Measurements from ENCODE around the gene LINC00237. TPM values are rescaled to one million over a fixed set of nuclear protein-coding genes. Genes with fewer than 3 reads are reported as not detected.

The LINC00237 gene
- total and polyA plus RNA-seq, 9 of the 15 experiments (the other 6 are each of a cell fraction or from before 2014, with no cell fraction given), result not detected

- TF ChIP-seq, protein P1, sequence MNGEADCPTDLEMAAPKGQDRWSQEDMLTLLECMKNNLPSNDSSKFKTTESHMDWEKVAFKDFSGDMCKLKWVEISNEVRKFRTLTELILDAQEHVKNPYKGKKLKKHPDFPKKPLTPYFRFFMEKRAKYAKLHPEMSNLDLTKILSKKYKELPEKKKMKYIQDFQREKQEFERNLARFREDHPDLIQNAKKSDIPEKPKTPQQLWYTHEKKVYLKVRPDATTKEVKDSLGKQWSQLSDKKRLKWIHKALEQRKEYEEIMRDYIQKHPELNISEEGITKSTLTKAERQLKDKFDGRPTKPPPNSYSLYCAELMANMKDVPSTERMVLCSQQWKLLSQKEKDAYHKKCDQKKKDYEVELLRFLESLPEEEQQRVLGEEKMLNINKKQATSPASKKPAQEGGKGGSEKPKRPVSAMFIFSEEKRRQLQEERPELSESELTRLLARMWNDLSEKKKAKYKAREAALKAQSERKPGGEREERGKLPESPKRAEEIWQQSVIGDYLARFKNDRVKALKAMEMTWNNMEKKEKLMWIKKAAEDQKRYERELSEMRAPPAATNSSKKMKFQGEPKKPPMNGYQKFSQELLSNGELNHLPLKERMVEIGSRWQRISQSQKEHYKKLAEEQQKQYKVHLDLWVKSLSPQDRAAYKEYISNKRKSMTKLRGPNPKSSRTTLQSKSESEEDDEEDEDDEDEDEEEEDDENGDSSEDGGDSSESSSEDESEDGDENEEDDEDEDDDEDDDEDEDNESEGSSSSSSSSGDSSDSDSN (IDR thresholded peaks at IDR 0.05; ENCODE audit: borderline replicate concordance in 1 of 2, low read depth in 2 of 2, low read length in 2 of 2), result no peak
- no peak for TF ChIP-seq NRF1 (conservative IDR thresholded peaks at IDR 0.05 in 1 of 2, IDR thresholded peaks at IDR 0.05 in 1 of 2)
- no peak for TF ChIP-seq ZKSCAN8 (CRISPR knock-in tag; IDR thresholded peaks at IDR 0.05)
- TF ChIP-seq, protein P2, sequence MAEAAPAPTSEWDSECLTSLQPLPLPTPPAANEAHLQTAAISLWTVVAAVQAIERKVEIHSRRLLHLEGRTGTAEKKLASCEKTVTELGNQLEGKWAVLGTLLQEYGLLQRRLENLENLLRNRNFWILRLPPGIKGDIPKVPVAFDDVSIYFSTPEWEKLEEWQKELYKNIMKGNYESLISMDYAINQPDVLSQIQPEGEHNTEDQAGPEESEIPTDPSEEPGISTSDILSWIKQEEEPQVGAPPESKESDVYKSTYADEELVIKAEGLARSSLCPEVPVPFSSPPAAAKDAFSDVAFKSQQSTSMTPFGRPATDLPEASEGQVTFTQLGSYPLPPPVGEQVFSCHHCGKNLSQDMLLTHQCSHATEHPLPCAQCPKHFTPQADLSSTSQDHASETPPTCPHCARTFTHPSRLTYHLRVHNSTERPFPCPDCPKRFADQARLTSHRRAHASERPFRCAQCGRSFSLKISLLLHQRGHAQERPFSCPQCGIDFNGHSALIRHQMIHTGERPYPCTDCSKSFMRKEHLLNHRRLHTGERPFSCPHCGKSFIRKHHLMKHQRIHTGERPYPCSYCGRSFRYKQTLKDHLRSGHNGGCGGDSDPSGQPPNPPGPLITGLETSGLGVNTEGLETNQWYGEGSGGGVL (CRISPR knock-in tag; IDR thresholded peaks at IDR 0.05), result no peak
- peak; percentile 68 for TF ChIP-seq DPF2 (IDR thresholded peaks at IDR 0.05)
- 0 out of 2 replicates have a peak, but pooled peaks have one; percentile 32 for TF ChIP-seq MTA2 (IDR thresholded peaks at IDR 0.05; ENCODE audit: low read depth)
- TF ChIP-seq CBFA2T2 (conservative IDR thresholded peaks at IDR 0.05), result peak; percentile 62
- TF ChIP-seq TAL1 (IDR thresholded peaks at IDR 0.05), result peak; percentile 79
- no peak for TF ChIP-seq RFX7 (CRISPR knock-in tag; IDR thresholded peaks at IDR 0.05)
Observed at GRCh38 chr20:21146215-21146614, 40.1 kb upstream of the LINC00237 start (continued).
